ENCODE data around the gene UXS1.

- TF ChIP-seq CTCF (IDR thresholded peaks at IDR 0.05; ENCODE audit: insufficient read depth, low read depth, low read length) (no peak), EZH2 (IDR thresholded peaks at IDR 0.05; ENCODE audit: insufficient read depth, low read length) (no peak)
These were observed 30.1 kb downstream of the UXS1 start for GRCh38 chr2:106163948-106164545.
